Measurements from ENCODE around the gene NF1.

- no peak for TF ChIP-seq CTCF (conservative IDR thresholded peaks at IDR 0.05; ENCODE audit: low read depth, low read length)
- TF ChIP-seq EZH2 (IDR thresholded peaks at IDR 0.05; ENCODE audit: low read length, unreplicated experiment): no peak
- no peak for TF ChIP-seq EZH2phosphoT487 (IDR thresholded peaks at IDR 0.05; ENCODE audit: borderline replicate concordance, low read length)
These were observed 302.6 kb downstream of the NF1 start for GRCh38 chr17:31397256-31397939.

Measured in PC-3 (cell line).